ENCODE results near the gene TXNRD2.
A peak's percentile ranks its signal among the peaks of the same experiment; 100 is the strongest.

TXNRD2 gene

DNA sequence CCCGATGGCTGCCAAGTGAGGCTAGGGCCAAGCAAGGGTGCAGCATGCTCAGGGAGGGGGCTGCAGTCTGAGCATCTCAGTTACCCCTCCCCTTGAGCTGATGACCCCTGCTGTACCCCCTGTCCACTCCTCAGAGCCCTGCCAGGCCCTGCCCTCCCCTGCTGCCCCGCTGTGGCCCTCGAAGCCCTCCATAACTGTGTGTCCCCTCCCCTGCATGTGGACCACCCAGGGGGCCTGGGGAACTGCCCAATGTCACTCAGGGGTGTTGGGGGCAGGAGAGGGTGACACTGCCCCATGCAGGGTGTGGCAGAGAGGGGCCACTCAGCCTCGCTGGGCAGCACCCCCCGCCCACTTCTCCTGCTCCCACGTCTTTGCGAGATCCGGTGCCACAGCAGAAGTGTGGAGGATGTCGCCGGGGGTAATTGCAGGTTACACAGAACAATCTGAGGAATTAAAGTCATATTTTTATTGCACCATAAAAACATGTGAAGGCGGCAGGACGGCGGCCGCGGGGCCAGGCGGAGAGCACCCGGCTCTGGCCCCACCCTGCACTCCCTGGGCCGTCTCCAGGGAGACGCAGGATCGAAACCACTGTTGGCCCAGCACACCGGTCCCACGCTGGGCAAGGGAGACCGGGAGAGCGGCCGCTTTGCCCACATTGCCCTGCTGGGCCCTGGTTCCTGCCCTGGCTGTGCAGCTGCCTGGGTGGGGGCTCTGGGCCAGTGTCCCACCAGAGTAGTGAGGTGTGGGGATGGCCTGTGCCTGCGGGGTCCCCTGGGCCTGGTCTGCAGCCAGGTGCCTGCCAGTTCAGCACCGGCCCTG is 68.3 kb downstream of the TXNRD2 start:
- no peak for DNase-seq

DNA sequence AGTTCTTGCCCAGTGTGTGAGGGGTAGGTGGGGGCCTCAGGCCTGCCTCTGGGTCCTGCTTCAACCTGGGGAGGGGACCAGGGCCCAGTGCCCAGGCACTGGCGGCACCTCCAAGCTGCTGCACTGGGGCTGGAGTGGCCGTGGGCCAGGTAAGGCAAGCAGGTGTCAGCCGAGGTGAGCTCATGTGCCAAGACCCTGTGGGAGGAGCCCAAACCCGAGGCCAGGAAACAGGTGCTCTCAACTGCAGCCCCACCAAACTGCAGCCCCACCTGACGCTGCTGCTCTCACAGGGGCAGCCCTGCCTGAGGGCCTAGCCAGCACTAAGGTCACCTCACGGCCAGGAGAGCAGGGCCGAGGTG is 68.9 kb downstream of the TXNRD2 start:
- no peak for DNase-seq

DNA sequence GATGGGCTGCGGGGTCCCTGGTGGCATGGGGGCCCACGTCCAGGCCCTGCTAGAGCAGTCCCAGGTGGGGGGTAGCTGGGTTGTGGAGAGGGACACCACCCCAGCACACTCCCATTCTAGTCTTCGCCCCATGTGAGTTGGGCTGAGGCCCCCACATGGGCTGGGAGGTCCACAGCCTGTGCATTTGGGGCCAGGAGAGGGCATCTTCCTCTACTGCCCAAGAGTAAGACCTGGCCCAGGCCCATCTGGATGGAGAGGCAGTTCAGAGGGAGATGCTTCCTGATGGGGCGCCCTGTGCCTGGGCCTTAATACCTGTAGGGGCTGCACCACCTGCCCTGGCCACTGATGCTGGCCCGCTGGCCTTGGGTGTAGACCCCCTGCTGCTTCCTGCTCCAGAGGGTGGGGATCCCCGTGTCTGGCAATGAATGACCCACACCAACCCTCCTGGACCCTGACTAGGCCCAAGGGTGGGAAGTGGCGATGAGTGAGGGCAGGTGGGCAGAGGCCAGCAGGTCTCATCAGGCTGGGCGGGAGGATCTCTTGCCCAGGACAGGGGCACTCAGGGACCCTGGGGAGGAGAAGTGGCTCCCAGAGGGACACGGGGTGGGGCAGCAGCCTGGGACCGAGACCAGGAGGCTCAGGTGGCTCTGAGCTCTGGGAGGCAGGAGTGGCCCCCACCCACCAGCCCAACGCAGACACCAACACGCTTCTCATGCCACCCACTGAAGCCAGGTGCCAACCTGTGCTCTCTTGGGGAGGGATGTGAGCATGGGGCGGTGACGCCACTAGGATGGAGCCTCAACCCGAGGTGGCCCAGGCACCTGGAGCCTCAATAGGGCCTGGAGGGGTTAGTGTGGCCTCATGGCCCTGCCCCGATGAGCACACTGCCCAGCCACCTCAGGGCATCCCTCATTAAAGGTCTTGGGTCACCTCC is 69.5 kb downstream of the TXNRD2 start:
- DNase-seq, result no peak

DNA sequence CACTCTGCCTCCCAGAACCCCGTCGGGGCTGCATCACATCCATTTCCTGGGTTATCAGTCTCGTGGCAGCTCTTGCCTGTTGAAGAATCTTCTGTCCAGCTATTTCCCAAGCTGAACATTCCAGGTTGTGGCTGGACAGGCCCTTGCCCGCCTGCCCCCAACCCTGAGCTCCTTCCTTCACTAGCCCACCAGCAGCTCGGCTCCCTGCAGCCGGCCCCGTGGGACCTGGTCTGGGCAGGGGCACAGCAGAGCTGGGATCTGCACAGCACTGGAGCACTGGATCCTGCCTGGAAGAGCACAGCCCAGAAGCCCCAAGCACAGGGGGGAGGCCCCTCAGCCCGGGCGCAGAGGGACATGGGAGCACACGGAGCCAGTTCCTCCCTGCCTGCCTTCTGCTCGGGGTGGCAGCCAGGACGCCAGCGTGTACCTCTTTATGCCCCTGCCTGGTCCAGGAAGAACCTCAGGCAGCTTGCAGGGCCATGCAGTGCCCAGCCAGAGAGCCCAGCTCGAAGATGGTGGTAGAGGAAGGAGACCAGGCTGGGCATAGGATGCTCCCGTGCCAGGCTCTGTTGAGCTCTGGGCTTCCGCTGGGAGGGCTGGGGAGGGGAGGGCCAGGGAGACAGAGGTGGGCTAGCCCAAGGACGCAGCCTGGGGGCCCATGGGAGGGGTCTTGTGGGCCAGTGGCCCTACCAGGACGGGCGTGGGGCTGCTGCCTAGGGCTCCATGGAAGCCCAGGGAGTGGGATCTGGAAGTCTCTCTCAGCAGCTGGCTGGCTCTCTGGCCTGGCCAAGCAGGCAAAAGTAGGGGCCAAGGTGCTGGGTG is 70.4 kb downstream of the TXNRD2 start:
- DNase-seq, result no peak

DNA sequence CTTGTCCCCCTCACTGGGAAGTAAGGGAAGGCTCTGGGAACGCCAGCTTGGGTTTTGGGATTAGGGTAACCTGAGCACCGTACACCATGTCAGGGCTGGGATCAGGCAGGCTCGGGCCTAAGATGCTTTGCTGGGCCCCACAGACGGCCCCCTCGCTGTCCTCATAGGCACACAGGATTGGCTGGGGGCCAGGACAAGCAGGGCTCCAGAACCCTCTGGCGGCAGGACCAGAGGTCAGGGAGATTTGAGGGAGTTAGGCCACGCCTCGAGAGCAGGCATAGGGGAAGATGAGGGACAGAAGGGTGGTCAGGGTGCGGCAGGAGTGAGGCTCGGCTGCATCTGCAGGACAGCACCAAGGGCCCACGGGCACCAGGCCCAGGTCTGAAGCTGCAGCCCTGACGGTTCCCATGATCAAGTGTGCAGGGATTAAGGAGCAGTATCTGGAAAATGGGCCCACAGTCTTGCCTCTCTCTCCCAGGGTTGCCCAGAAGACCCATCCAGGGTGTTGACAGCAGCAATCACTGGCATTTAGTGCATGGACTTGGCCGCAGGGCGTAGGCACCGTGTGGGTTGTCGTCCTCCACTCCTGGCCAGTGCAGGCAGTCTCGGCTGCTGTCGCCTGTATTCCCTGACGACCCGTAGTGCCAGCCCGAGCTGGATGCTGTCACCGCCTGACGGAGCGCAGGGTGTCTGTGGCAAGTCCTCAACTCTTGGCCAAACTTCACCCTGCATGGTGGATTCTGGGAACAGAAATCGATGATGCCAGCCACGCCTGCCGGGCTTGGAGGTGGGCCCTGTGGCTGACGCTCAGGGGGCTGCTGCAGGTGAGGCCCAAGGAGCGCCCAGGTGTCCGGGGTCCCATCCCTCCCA is 71.2 kb downstream of the TXNRD2 start:
- DNase-seq, result no peak

DNA sequence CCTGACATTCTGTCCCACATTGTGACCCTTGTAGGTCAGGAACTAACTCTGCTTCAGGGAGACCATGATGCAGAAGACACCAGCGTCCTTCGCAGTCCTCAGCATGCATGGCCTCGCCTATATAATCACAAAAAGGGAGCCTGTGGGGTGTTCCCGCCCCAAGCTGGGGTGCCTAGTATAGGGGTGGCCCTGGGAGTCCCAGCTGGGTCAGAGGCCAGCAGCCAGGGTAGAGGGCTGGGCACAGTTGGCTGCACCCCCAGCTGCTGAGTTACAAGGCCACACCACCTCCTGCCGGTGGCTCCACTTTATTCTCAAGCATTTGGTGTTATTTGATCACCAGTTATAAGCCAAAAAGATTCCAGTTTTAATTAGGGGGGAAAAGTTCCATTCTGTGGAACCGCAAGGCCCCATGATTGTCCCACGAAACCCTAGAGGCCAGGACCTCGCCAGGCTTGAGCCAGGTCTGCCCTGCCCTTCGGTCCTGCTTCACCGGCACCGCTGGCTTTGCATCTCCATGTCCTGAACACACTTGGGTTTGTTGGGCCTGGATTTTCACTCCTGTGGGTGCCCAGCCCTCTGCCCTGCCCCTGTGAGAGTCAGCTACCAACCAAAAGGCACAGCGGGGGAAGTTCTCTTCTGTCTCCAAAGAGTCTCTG is 72.0 kb downstream of the TXNRD2 start:
- no peak for DNase-seq

DNA sequence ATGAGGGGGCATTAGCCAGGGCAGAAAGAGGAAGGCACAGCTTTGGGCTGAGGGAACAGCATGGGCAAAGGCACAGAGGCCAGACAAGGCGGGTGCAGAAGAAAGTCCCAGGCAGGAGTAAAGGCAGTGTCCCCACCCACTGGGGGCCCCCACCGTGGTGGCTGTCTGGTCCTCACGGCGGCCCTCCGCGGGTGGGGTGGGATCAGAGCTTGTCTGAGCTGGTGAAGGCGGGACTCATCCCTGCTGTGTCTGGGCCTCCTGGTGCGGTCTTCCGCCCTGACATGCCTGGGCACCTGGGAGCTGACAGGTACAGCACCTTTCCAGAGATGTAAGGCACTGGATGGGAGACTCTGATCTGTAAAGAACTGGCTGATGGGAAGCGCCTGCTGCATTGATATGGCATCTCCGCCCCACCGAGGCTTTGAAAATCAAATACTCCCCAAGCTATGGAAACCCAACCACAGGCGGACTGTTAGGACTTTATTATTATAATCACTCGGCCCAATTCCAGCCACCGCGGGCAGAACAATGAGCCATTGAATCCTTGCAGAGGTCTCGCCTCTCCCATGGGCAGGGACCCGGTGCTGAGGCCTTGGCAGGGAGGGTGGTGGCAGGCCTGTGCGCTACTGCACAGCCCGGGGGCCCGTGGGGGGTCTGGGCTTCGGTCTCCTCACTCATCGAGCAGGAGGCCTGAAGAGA is 72.7 kb downstream of the TXNRD2 start:
- DNase-seq, result no peak

DNA sequence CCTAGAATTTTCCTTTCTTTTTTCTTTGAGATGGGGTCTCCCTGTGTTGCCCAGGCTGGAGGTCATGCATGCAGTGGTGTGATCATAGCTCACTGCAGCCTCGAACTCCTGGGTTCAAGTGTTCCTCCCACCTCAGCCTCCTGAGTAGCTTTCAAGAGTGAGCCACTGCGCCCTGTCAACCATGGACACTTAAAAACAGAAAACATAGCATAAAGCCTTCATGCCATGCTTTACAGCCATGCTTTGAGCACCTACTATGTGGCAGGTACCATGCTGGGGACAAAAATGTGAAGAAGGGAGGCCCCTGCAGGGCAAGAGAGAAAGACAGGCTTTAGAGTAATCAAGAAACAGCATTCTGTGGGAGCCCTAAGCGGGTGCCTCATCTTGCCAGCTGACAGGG is 73.3 kb downstream of the TXNRD2 start:
- DNase-seq, result no peak

DNA sequence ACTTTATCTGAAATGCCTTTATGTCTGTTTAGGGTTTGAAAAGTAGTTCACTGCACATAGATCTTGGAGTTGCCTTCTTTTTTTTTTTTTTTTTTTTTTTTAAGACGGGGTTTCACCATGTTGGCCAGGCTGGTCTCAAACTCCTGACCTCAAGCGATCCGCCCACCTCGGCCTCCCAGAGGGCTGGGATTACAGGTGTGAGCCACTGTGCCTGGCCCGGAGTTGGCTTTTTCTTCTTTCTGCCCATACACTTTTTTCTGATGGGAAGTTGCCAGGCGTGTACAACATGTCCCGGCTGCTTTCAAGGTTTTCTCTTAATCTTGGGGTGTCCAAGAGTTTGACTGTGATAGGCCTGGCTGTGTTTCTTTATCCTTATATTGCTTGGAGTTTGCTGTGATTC is 74.0 kb downstream of the TXNRD2 start:
- no peak for DNase-seq

DNA sequence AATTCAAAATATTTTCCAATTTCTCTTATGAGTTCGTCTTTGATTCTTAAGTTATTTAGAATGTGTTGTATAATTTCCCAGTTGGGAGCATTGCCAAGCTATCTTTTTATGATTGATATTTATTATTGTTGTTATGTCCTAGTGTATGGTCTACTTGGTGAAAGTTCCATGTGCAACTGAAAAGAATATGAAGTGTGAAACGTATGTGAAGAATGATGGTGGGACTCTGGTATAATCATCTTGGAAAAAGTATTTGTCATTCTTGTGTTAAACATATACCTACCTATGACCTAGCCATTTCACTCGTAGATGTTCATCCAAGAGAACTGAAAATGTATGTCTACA is 75.0 kb downstream of the TXNRD2 start:
- no peak for DNase-seq

DNA sequence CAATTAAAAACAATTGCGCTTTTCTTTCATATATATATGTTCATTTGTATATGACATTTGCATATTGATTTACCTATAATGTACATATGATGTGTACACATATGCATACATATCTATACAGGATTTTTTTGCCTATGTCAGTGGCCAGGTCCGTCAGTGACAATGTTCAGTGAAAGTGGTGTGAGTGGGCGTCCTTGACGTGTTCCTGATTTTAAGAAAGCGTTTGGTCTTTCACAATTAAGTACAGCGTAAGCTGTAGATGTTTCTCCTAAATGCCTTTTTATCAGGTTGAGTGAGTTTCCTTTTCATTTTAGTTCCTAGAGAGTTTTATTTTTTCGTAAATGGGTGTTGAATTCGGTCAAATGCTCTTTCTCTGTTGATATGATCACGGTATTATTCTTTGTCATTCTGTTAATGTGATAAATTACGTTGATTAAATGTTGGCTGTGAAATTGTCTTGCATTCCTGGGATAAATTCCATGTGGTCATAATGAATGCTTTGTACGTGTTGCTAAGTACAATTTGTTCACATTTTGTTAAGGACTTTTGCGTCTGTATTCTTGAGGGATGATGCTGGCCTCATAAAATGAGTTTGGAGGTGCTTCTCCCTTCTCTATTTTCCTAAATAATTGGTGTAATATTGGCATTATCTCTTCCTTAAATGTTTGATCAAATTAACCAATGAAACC is 76.3 kb downstream of the TXNRD2 start:
- no peak for DNase-seq

DNA sequence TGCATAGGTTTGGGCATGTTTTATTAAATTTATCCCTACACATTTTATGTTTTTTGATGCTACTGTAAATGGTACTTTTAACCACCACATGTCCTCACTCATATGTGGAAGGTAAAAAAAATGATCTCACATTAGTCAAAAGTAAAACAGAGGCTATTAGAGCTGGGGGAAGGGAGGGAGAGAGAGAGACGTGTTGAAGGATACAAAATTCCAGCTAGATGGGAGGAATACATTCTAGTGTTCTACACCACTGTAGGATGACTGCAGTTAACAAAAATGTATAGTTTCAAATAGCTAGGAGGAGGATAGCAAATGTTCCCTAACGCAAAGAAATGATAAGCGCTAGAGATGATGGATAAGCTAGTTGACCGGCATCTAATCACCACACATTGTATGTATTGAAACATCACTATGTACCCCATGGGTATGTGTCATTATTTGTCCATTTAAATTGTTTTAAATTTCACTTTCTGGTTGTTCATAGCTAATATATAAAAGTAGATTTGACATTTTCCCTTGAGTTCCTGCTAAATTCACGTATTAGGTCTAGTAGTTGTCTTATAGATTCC is 77.0 kb downstream of the TXNRD2 start:
- no peak for DNase-seq

DNA sequence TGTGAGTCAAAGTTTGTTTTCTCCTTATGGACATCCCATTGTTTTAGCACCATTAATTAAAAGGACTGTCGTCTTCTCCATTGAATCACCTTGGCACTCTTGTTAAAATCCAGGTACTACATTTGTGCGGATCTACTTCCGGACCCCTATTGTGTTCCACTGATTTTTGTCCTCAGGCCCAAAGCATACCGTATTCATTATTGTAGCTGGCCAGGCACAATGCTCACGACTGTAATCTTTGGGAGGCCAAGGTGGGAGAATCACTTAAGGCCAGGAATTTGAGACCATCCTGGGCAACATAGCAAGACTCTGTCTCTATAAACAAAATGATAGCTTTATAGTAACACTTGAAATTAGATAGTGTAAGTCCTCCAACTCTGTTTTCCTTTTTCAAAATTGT is 78.0 kb downstream of the TXNRD2 start:
- no peak for DNase-seq

DNA sequence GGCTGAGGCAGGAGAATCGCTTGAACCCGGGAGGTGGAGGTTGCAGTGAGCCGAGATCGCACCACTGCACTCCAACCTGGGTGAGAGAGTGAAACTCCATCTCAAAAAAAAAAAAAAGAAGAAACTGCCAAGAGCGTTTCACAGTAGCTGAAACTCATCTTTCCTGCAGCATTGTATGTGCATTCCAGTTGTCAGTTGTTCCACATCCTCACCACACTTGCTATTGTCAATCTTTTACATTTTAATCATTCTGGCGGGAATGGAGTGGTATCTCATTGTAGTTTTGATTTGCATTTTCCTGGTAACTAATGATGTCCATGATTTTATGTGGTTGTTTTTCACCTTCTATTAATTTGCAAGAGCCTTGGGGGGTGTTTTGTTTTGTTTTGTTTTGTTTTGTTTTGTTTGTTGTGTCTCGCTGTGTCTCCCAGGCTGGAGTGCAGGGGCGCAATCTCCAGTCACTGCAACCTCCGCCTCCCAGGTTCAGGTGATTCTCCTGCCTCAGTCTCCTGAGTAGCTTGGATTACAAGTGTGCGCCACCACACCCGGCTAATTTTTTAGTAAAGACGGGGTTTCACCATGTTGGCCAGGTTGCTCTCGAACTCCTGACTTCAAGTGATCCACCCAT is 78.9 kb downstream of the TXNRD2 start:
- DNase-seq, result no peak

DNA sequence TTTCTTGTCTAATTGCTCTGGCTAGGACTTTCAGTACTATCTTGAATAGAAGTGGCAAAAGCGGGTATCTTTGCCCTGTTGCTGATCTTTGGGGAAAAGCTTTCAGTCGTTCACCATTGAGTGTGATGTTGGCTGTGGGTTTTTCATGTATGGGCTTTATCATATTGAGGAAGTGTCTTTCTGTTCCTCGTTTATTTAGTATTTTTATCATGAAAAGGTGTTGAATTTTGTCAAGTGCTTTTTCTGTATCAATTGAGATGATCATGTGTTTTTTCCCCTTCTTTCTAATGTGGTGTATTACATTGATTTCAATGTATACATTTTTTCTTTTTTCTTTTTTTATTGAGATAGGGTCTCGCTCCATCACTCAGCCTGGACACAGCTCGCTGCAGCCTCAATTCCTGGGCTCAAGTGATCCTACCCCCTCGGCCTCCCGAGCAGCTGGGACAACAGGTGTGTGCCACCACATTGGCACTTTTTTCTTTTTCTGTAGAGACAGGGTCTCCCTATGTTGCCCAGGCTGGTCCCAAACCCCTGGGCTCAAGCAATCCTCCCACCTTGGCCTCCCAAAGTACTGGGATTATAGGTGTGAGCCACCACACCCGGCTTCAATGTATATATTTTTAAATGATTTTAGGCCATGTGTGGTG is 81.6 kb downstream of the TXNRD2 start:
- DNase-seq, result no peak

DNA sequence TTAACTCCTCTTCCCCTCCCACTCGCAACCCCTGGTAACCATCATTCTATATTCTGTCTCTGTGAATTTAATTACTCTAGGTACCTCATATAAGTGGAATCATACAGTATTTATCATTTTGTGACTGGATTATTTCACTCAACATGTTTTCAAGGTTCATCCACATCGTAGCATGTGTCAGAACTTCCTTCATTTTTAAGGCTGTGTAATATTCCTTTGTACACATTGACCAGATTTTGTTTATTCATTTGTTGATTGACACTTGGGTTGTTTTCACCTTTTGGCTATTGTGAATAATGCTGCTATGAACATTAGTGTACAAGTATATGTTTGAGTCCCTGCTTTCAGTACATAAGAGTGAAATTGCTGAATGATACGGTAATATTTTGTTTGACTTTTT is 84.2 kb downstream of the TXNRD2 start:
- DNase-seq, result no peak

DNA sequence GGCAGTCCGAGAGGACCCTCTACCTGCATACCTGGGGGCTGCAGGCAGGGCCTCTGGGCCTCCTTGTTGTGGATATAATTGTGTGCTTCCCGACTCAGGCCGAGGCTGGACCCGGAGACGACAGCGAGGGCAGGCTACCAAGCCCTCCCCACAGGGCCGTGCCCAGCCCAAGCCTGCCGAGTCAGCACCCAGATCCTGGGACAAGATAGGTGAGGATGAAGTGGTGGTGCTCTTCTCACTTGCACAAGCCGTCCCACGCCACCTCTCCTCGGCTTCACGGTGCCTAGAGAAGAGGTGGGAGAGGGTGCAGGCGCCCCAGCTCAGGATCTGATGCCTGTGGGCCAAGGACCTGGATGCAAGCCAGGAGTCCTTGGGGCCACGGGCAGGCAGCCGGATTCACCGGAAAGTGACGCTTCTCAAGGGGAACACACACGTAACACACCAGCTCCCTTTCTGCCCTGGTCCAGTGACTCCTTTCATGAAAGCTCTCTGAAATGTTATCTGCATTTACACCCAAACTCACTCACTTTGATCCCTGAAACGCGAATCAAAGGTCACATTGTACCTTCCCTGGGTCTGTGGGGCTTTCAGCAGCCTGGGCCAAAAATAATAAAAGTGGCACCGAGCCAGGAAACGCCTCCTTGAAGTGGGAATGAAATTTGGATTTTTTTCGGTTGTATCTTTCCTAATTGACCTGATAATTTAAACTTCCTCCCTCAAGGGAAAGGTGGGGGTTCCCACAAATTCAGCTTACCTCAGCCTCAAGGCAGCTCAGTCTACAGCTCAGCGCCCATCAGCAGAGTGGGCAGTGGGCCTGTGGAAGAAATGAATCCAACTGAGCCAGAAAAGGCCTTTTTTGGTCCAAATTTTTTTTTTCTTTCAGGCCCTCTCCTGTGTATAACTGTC is 85.9 kb downstream of the TXNRD2 start:
- peak; percentile 33 for DNase-seq

Measured in effector CD4-positive, alpha-beta T cell (primary cell).